ENCODE results near the gene WNT10A.

The WNT10A gene

DNA sequence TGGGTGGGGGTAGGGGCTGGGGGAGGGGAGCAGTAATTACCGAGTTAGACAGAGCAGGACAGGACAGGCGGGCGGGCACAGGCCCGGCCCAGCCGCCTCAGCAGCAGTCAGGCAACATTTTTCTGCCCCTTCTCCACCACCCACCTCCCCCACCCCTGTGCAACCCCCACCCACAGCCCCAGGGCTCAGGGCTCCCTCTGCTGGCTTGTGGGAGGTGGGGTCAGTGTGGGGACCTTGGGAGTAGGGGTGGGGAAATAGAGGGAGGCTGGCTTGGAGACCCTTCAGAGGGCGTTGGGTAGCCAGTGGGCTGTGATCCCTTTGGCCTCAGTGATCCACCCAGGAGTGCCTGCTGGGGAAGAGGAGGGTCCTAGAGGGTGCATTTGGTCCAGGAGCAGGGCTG lies 14.7 kb upstream of the WNT10A start:
- no peak for TF ChIP-seq TAF1 (IDR thresholded peaks at IDR 0.05; ENCODE audit: borderline replicate concordance, insufficient read depth, low read length)
- no peak for TF ChIP-seq FOXP2 (optimal IDR thresholded peaks at IDR 0.05; ENCODE audit: borderline replicate concordance, extremely low read depth, extremely low read length, insufficient read depth)
- TF ChIP-seq SIN3A (IDR thresholded peaks at IDR 0.05; ENCODE audit: borderline replicate concordance, insufficient read depth, low read length), result no peak
- no peak for TF ChIP-seq POLR2AphosphoS5 (IDR thresholded peaks at IDR 0.05; ENCODE audit: low read depth, low read length)
- TF ChIP-seq, protein P1, sequence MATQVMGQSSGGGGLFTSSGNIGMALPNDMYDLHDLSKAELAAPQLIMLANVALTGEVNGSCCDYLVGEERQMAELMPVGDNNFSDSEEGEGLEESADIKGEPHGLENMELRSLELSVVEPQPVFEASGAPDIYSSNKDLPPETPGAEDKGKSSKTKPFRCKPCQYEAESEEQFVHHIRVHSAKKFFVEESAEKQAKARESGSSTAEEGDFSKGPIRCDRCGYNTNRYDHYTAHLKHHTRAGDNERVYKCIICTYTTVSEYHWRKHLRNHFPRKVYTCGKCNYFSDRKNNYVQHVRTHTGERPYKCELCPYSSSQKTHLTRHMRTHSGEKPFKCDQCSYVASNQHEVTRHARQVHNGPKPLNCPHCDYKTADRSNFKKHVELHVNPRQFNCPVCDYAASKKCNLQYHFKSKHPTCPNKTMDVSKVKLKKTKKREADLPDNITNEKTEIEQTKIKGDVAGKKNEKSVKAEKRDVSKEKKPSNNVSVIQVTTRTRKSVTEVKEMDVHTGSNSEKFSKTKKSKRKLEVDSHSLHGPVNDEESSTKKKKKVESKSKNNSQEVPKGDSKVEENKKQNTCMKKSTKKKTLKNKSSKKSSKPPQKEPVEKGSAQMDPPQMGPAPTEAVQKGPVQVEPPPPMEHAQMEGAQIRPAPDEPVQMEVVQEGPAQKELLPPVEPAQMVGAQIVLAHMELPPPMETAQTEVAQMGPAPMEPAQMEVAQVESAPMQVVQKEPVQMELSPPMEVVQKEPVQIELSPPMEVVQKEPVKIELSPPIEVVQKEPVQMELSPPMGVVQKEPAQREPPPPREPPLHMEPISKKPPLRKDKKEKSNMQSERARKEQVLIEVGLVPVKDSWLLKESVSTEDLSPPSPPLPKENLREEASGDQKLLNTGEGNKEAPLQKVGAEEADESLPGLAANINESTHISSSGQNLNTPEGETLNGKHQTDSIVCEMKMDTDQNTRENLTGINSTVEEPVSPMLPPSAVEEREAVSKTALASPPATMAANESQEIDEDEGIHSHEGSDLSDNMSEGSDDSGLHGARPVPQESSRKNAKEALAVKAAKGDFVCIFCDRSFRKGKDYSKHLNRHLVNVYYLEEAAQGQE (IDR thresholded peaks at IDR 0.05; ENCODE audit: insufficient read depth in 1 of 2, low read depth in 2 of 2, low read length in 2 of 2), result no peak

DNA sequence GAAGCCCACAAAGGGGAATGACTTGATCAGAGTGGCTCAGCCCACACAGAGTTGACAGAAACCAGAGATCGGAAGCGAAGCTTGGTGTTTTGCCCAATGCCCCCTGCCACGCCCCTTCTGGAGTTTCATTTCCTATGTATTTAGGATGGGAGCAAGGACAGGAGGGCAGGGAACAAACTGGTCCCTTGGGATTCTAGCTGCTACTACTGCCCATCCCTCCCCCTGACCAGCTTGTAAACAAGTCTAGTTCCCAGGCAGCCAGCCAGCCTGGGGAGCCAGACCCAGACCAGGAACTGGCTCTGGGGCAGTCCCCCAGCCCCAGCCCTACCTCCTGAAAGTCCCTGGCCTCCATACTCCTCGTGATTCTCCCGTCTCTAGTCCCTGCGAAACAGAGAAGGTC lies 12.8 kb upstream of the WNT10A start:
- TF ChIP-seq SIN3A (IDR thresholded peaks at IDR 0.05; ENCODE audit: borderline replicate concordance, insufficient read depth, low read length), result no peak

DNA sequence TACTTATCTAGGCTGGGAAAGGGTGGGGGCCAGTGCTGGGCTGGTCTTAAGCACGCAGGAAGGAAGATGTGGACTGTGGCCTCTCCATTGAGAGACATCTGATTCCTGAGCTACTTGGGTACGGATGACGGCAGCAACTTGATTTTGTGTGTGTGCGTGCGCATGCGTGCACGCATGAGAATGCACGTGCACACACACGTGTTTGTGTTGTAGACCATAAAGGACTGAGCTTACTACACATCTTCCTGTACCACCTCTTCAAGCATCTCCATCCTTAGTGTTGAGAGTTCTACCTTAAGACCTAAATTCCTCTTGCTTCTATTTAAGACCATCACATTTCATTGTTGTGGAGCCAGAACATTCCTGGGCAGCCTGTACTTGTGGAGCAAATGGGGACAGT lies 11.6 kb upstream of the WNT10A start:
- TF ChIP-seq, protein P1 (IDR thresholded peaks at IDR 0.05; ENCODE audit: insufficient read depth in 1 of 2, low read depth in 2 of 2, low read length in 2 of 2), result no peak
- TF ChIP-seq POLR2AphosphoS5 (IDR thresholded peaks at IDR 0.05; ENCODE audit: low read depth, low read length) (no peak), SIN3A (IDR thresholded peaks at IDR 0.05; ENCODE audit: borderline replicate concordance, insufficient read depth, low read length) (no peak)

DNA sequence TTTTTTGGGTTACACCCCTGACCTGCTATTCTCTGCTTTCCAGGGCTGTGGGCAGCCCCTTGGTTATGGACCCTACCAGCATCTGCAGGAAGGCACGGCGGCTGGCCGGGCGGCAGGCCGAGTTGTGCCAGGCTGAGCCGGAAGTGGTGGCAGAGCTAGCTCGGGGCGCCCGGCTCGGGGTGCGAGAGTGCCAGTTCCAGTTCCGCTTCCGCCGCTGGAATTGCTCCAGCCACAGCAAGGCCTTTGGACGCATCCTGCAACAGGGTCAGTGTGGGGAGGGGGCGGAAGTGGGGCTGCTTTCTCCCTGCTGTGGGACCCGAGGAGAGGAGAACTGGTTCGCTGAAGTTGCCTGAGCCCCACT lies 9.7 kb upstream of the WNT10A start:
- TF ChIP-seq FOXP2 (optimal IDR thresholded peaks at IDR 0.05; ENCODE audit: borderline replicate concordance, extremely low read depth, extremely low read length, insufficient read depth) (no peak), TAF1 (IDR thresholded peaks at IDR 0.05; ENCODE audit: borderline replicate concordance, insufficient read depth, low read length) (no peak), POLR2AphosphoS5 (IDR thresholded peaks at IDR 0.05; ENCODE audit: low read depth, low read length) (no peak), SIN3A (IDR thresholded peaks at IDR 0.05; ENCODE audit: borderline replicate concordance, insufficient read depth, low read length) (no peak)
- TF ChIP-seq, protein P1 (IDR thresholded peaks at IDR 0.05; ENCODE audit: insufficient read depth in 1 of 2, low read depth in 2 of 2, low read length in 2 of 2), result no peak

DNA sequence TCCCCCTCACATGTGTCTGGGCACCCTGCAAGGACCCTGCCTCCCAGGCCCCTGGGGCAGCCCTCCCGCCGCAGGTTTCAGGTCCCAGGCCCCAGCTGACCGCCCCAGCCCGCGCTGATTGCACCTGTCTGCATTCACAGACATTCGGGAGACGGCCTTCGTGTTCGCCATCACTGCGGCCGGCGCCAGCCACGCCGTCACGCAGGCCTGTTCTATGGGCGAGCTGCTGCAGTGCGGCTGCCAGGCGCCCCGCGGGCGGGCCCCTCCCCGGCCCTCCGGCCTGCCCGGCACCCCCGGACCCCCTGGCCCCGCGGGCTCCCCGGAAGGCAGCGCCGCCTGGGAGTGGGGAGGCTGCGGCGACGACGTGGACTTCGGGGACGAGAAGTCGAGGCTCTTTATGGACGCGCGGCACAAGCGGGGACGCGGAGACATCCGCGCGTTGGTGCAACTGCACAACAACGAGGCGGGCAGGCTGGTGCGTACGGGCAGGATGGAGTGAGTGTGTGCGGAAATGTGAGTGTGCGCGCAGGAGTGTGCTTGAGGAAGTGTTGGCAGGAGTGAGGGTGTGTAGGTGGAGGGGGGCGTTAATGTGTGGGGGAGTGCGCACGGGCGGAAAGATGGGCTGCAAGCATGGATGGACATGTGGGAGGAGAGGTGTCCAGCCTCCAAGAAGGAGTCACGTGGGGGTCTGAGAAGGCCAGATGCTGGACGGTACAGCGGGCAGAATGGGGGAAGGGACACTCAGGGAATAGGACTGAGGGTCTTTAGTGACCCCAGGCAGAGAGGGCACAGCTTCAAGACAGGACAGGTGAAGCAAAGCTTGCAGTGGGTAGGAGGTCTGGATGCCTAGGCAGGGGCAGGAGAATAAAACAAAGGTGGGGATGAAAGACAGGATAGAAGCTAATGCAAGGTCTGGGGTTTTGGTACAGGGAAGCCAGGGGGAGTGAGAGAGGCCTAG lies 9.0 kb upstream of the WNT10A start:
- TF ChIP-seq, protein P1 (IDR thresholded peaks at IDR 0.05; ENCODE audit: insufficient read depth in 1 of 2, low read depth in 2 of 2, low read length in 2 of 2), result no peak
- TF ChIP-seq TAF1 (IDR thresholded peaks at IDR 0.05; ENCODE audit: borderline replicate concordance, insufficient read depth, low read length) (no peak), POLR2AphosphoS5 (IDR thresholded peaks at IDR 0.05; ENCODE audit: low read depth, low read length) (no peak), FOXP2 (optimal IDR thresholded peaks at IDR 0.05; ENCODE audit: borderline replicate concordance, extremely low read depth, extremely low read length, insufficient read depth) (no peak), SIN3A (IDR thresholded peaks at IDR 0.05; ENCODE audit: borderline replicate concordance, insufficient read depth, low read length) (no peak)

Measured in PFSK-1 (cell line).